Measurements from ENCODE around the gene GATA2.

GATA2 gene

DNA sequence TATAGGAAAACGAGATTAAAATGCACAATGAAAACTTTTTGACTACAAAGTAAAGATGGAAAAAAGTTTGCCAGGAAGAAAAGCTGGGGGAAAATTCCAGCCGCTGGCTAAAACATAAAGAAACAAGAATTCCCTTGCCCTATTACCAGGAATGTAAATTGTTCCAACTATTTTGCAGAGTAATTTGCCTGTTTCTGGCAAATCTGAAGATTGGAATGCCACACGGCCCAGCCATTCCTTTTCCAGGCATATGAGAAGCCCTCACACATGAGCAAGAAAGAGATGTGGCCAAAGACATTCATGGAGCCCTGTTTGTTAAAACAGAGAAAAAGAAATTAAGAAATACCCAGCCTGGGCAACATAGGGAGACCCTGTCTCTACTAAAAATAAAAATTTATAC is 8.4 kb upstream of the GATA2 start:
- H3K4me3 ChIP-seq (ENCODE audit: low read depth, low read length) = no peak overlapping the region
- TF ChIP-seq CTCF (IDR thresholded peaks at IDR 0.05; ENCODE audit: borderline replicate concordance, insufficient read depth, low read depth, low read length) = no peak

DNA sequence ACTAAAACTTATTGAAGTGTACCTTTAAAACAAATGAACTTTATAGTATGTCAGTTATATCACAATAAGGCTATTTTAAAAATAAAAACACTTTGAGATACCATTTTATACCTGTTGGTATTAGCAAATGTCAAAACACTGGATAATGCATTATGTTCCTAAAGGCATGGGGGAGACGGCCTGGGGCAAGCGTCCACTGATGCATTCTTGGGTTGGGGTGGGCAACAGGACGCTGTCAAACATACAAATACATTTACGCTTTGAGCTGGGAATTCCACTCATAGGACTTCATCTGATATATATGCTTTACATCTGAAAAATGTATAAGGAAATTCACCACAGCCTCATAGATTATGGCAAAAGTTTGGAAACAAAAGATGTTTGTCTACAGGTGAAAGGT is 7.6 kb upstream of the GATA2 start:
- no peak for TF ChIP-seq CTCF (IDR thresholded peaks at IDR 0.05; ENCODE audit: borderline replicate concordance, insufficient read depth, low read depth, low read length)
- no peak overlapping the region for H3K4me3 ChIP-seq (ENCODE audit: low read depth, low read length)

GRCh38 chr3:128499724-128500275 is 6.8 kb upstream of the GATA2 start:
- no peak for TF ChIP-seq CTCF (IDR thresholded peaks at IDR 0.05; ENCODE audit: borderline replicate concordance, insufficient read depth, low read depth, low read length)
- no peak overlapping the region for H3K4me3 ChIP-seq (ENCODE audit: low read depth, low read length)

GRCh38 chr3:128498901-128499530 is 6.0 kb upstream of the GATA2 start:
- TF ChIP-seq CTCF (IDR thresholded peaks at IDR 0.05; ENCODE audit: borderline replicate concordance, insufficient read depth, low read depth, low read length) = no peak
- no peak overlapping the region for H3K4me3 ChIP-seq (ENCODE audit: low read depth, low read length)

DNA sequence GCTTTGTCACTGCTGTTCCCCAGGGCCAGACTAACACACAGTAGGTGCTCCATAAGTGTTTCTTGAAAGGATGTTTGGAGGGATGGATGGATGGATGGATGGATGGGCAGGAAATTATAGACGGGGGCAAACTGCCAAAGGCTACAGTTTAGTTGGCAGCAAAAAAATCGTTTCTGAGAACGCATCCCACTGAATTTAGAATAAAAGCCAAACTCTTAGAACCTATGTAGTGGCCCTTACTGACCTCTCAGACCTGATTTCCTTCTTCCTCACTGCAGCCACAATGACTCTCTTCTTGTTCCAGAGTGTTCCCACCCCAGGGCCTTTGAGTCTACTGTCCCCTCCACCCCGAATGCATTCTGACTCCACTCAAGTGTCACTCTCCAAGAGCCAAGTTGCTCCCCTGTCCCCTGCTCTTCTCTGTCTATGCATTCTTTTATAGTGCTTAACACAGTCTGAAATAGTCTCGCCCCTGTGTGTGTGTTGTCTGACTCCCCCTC is 5.2 kb upstream of the GATA2 start:
- TF ChIP-seq CTCF (IDR thresholded peaks at IDR 0.05; ENCODE audit: borderline replicate concordance, insufficient read depth, low read depth, low read length) = no peak
- H3K4me3 ChIP-seq (ENCODE audit: low read depth, low read length) = no peak overlapping the region

- TF ChIP-seq CTCF (IDR thresholded peaks at IDR 0.05; ENCODE audit: borderline replicate concordance, insufficient read depth, low read depth, low read length) = peak; percentile 83
- peak overlapping the region; percentile 34 for H3K4me3 ChIP-seq (ENCODE audit: low read depth, low read length)
Observed at GRCh38 chr3:128497305-128498126, 4.5 kb upstream of the GATA2 start.
